Smooth muscle cell (in vitro differentiated cells): ENCODE results near the gene KATNAL2. TPM values are rescaled to one million over a fixed set of nuclear protein-coding genes. Genes with fewer than 3 reads are reported as not detected.

ENCODE experiments used
- DNase-seq: peaks from one replicate; lab custom pipeline; 2025; ENCODE audit not compliant: unreplicated experiment; lab: John Stamatoyannopoulos, UW
- H2AFZ ChIP-seq: fragments of 200-600 bp; sonication (generic); 2 replicates; pipeline ENCODE4 v1.6.0; 2016; ENCODE audit warnings: antibody characterized with exemption, low read depth, mild to moderate bottlenecking
- H3F3A ChIP-seq: fragments of 200-600 bp; sonication (generic); 2 replicates; pipeline ENCODE4 v1.6.0; 2017; ENCODE audit warnings: antibody characterized with exemption, low read depth
- H3K27ac ChIP-seq: fragments of 200-600 bp; sonication (generic); 2 replicates; pipeline ENCODE4 v1.5.1; 2016; ENCODE audit warnings: low read depth, mild to moderate bottlenecking
- H3K27me3 ChIP-seq: fragments of 200-600 bp; sonication (generic); 2 replicates; pipeline ENCODE4 v1.6.1; 2016; ENCODE audit warnings: low read depth, mild to moderate bottlenecking
- H3K36me3 ChIP-seq: fragments of 200-600 bp; sonication (generic); 2 replicates; pipeline ENCODE4 v1.5.1; 2016; ENCODE audit warnings: low read depth
- H3K4me1 ChIP-seq: fragments of 200-600 bp; sonication (generic); 2 replicates; pipeline ENCODE4 v1.5.1; 2016; ENCODE audit warnings: low read depth
- H3K4me2 ChIP-seq: fragments of 200-600 bp; sonication (generic); 2 replicates; pipeline ENCODE4 v1.6.0; 2016; ENCODE audit warnings: mild to moderate bottlenecking
- H3K4me3 ChIP-seq: fragments of 200-600 bp; sonication (generic); 2 replicates; pipeline ENCODE4 v1.5.1; 2016; ENCODE audit warnings: mild to moderate bottlenecking
- H3K79me2 ChIP-seq: fragments of 200-600 bp; sonication (generic); 2 replicates; pipeline ENCODE4 v1.6.0; 2016; ENCODE audit warnings: low read depth, mild to moderate bottlenecking
- H3K9ac ChIP-seq: fragments of 200-600 bp; sonication (generic); 2 replicates; pipeline ENCODE4 v1.6.0; 2016; ENCODE audit warnings: low read depth
- H3K9me3 ChIP-seq: fragments of 200-600 bp; sonication (generic); replicated peaks from 2 replicates; pipeline ENCODE4 v1.5.1; 2016; ENCODE audit warnings: low read depth
- H4K20me1 ChIP-seq: fragments of 200-600 bp; sonication (generic); 2 replicates; pipeline ENCODE4 v1.6.0; 2016; ENCODE audit warnings: low read depth
- CTCF ChIP-seq: fragments of 200-600 bp; sonication (generic); IDR thresholded peaks from 2 replicates; pipeline ENCODE4 v1.5.1; 2017; ENCODE audit warnings: borderline replicate concordance, mild to moderate bottlenecking, antibody characterized with exemption; ENCODE audit not compliant: insufficient read depth, poor library complexity, severe bottlenecking
- WGBS: methylation state at CpG from one replicate; pipeline ENCODE4 v1.1.7; 2016; ENCODE audit warnings: low lambda C conversion rate; 5-methylcytosine and 5-hydroxymethylcytosine counted together
- polyA plus RNA-seq: library from polyadenylated mRNA; unstranded; fragments of >200 nt; fragmentation: Nextera tagmentation; extraction: Ambion mirVana; gene quantifications from 2 replicates; pipeline ENCODE4 v1.2.1, GENCODE V29; 2016
- total RNA-seq: library from RNA; depleted of rRNA; stranded (reverse); fragments of >200 nt; gene quantifications from 2 replicates; pipeline ENCODE4 v1.2.3, GENCODE V29; 2014

The KATNAL2 gene
- total and polyA plus RNA-seq, 2 experiments from 2014 or later = 0.31 to 2.1 TPM

- Histone ChIP-seq H4K20me1 (peaks cover 44% of the 10 kb centered on the region), H3F3A (no peaks in the 10 kb centered on the region), H3K36me3 (no peaks in the 10 kb centered on the region), H3K79me2 (peaks cover 55% of the 10 kb centered on the region), H3K4me1 (no peaks in the 10 kb centered on the region), H3K4me3 (no peak overlapping the region), H3K27ac (no peak overlapping the region), H2AFZ (no peak overlapping the region), H3K9me3 (no peaks in the 10 kb centered on the region), H3K27me3 (no peaks in the 10 kb centered on the region), H3K4me2 (no peak overlapping the region), H3K9ac (no peak overlapping the region)
- TF ChIP-seq CTCF = no peak
- DNase-seq = no peak
These were observed 223.9 kb downstream of the KATNAL2 start for GRCh38 chr18:47141289-47141688.

- Histone ChIP-seq H4K20me1 (peaks cover 44% of the 10 kb centered on the region), H3K9me3 (no peaks in the 10 kb centered on the region), H2AFZ (no peak overlapping the region), H3K4me1 (no peaks in the 10 kb centered on the region), H3K4me3 (no peak overlapping the region), H3K4me2 (no peak overlapping the region), H3K27me3 (no peaks in the 10 kb centered on the region), H3K79me2 (peaks cover 73% of the 10 kb centered on the region), H3K9ac (no peak overlapping the region), H3K36me3 (no peaks in the 10 kb centered on the region), H3K27ac (no peak overlapping the region), H3F3A (no peaks in the 10 kb centered on the region)
- WGBS = 97% methylated on average over 5 of the region's 5 CpGs
- no peak for DNase-seq
- TF ChIP-seq CTCF = no peak
These were observed 225.8 kb downstream of the KATNAL2 start for GRCh38 chr18:47143153-47143552.

- TF ChIP-seq CTCF = no peak
These were observed 226.6 kb downstream of the KATNAL2 start for GRCh38 chr18:47143899-47144485.

GRCh38 chr18:47146206-47146605 lies 228.8 kb downstream of the KATNAL2 start:
- Histone ChIP-seq H3K4me1 (peaks cover 11% of the 10 kb centered on the region), H4K20me1 (peaks cover 35% of the 10 kb centered on the region), H3K9ac (no peak overlapping the region), H3K36me3 (no peaks in the 10 kb centered on the region), H2AFZ (no peak overlapping the region), H3K79me2 (peaks cover 78% of the 10 kb centered on the region), H3K27me3 (no peaks in the 10 kb centered on the region), H3K9me3 (no peaks in the 10 kb centered on the region), H3K4me3 (no peak overlapping the region), H3K27ac (no peak overlapping the region), H3K4me2 (no peak overlapping the region), H3F3A (peaks cover 5% of the 10 kb centered on the region)
- no peak for TF ChIP-seq CTCF
- DNase-seq = no peak
- WGBS = 99% methylated on average over 3 of the region's 3 CpGs

More at GRCh38 chr18:47143899-47144485, 226.6 kb downstream of the KATNAL2 start:
- no peak overlapping the region for H3K4me2 ChIP-seq
- H3K79me2 ChIP-seq = peaks cover 82% of the 10 kb centered on the region
- 93% methylated on average over 4 of the region's 4 CpGs for WGBS
- H3K36me3 ChIP-seq = no peaks in the 10 kb centered on the region
- H3F3A ChIP-seq = no peaks in the 10 kb centered on the region
- no peaks in the 10 kb centered on the region for H3K9me3 ChIP-seq
- no peak overlapping the region for H3K4me3 ChIP-seq
- H3K9ac ChIP-seq = no peak overlapping the region
- no peak overlapping the region for H2AFZ ChIP-seq
- peaks cover 3% of the 10 kb centered on the region for H3K4me1 ChIP-seq
- no peak overlapping the region for H3K27ac ChIP-seq
- H3K27me3 ChIP-seq = no peaks in the 10 kb centered on the region
- no peak for DNase-seq
- peaks cover 39% of the 10 kb centered on the region for H4K20me1 ChIP-seq
